Measurements from ENCODE around the gene HOXD8. TPM values are rescaled to one million over a fixed set of nuclear protein-coding genes. Genes with fewer than 3 reads are reported as not detected.

The HOXD8 gene
- total RNA-seq, 1 experiment from 2014 or later, result not detected

DNA sequence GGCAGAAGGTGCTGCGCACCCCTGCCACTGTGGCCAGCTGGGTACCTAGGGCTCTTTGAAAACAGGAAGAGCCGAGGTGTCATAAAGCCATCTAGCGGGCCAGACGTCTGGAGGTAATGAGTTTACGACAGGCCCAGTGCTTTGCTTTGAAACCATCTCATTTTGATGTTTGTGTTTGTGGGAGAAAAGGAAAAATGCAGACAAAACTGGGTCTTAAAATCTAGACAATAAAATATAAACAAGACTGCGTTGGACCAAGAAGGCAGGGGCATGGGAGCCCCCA lies 3.8 kb upstream of the HOXD8 start:
- H3K9me3 Mint-ChIP-seq (ENCODE audit: unreplicated experiment), result no peaks in the 10 kb centered on the region
- ChIA-PET CTCF (interaction anchor here (0.5 to 4.4 kb wide), 14 partner anchors 8 to 1035 kb away, joined by 3 to 100 read pairs (median 16); no protein-coding TSS in a partner anchor), POLR2A (interaction anchor here (0.6 kb wide), 1 partner anchor 1012 kb away, joined by 3 read pairs; no protein-coding TSS in a partner anchor)
- intact Hi-C loops (cut with micrococcal nuclease), result loop anchor here (2.0 to 5.0 kb wide), 2 partner anchors 1023 to 1037 kb away; no protein-coding TSS in a partner anchor
- H3K27ac Mint-ChIP-seq (ENCODE audit: low read depth, unreplicated experiment), result no peak overlapping the region
- TF ChIP-seq, protein P1, sequence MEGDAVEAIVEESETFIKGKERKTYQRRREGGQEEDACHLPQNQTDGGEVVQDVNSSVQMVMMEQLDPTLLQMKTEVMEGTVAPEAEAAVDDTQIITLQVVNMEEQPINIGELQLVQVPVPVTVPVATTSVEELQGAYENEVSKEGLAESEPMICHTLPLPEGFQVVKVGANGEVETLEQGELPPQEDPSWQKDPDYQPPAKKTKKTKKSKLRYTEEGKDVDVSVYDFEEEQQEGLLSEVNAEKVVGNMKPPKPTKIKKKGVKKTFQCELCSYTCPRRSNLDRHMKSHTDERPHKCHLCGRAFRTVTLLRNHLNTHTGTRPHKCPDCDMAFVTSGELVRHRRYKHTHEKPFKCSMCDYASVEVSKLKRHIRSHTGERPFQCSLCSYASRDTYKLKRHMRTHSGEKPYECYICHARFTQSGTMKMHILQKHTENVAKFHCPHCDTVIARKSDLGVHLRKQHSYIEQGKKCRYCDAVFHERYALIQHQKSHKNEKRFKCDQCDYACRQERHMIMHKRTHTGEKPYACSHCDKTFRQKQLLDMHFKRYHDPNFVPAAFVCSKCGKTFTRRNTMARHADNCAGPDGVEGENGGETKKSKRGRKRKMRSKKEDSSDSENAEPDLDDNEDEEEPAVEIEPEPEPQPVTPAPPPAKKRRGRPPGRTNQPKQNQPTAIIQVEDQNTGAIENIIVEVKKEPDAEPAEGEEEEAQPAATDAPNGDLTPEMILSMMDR (IDR thresholded peaks at IDR 0.05; ENCODE audit: unreplicated experiment), result no peak
- no TSS peak for BruUV-seq (replicated peaks)
- H3K36me3 Mint-ChIP-seq (ENCODE audit: insufficient read depth, unreplicated experiment), result no peaks in the 10 kb centered on the region
- DNase-seq (ENCODE audit: unreplicated experiment), result no peak
- H3K4me1 Mint-ChIP-seq (ENCODE audit: insufficient read depth, unreplicated experiment), result no peaks in the 10 kb centered on the region
- peaks cover 13% of the 10 kb centered on the region for H3K27me3 Mint-ChIP-seq (ENCODE audit: insufficient read depth, unreplicated experiment)
- H3K4me3 Mint-ChIP-seq (ENCODE audit: unreplicated experiment), result no peak overlapping the region

DNA sequence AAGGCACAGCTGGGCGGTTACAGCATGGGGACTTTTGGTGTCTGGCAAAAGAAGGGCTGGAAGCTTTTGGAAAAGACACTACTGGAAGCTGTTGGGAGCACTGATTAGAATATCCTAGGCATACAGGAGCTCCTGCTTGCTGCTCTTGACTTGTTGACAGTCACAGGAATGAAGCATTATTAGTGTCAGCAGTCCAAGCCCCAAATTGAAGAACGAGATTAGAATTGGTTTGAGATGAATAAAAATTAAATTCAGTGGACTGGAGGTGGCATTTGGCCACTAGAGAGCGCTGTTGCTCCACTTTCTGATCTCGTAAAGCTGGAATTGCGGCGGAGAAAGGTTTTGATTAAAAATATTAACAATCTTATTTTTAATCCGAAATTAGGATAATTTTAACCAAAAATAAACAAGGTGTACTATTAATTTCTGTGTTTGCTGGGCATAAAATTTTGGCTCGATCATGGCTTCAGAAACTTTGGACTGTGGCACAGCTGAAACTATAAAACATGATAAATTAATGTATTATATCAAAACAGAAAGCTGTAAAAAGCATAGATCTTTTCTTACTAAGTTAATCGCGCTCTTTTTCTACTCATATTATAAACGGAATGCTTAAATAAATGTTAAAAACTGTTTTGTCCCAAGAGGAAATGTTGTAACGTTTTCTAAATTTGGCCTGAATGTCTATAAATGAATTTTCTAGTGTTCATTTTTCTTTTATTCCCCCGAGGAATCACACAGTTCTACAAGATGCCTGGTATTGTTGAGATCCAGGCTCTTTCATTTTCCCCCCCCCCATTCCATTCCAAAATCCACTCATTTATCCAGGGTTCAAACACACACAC lies 2.4 kb upstream of the HOXD8 start:
- TF ChIP-seq, protein P1 (IDR thresholded peaks at IDR 0.05; ENCODE audit: unreplicated experiment), result peak; percentile 76
- H3K27me3 Mint-ChIP-seq (ENCODE audit: insufficient read depth, unreplicated experiment), result peaks cover 11% of the 10 kb centered on the region
- H3K36me3 Mint-ChIP-seq (ENCODE audit: insufficient read depth, unreplicated experiment), result no peaks in the 10 kb centered on the region
- no peak overlapping the region for H3K27ac Mint-ChIP-seq (ENCODE audit: low read depth, unreplicated experiment)
- no peaks in the 10 kb centered on the region for H3K4me1 Mint-ChIP-seq (ENCODE audit: insufficient read depth, unreplicated experiment)
- H3K4me3 Mint-ChIP-seq (ENCODE audit: unreplicated experiment), result no peak overlapping the region
- H3K9me3 Mint-ChIP-seq (ENCODE audit: unreplicated experiment), result no peaks in the 10 kb centered on the region
- ChIA-PET POLR2A (interaction anchor here (1.1 to 2.7 kb wide), 5 partner anchors 16 to 1021 kb away, joined by 3 to 13 read pairs (median 4); no protein-coding TSS in a partner anchor), CTCF (interaction anchor here (0.6 to 4.4 kb wide), 71 partner anchors 10 to 1631 kb away, joined by 3 to 100 read pairs (median 4); partner anchors contain the start of gene HOXD10)
- peak; percentile 63 for DNase-seq (ENCODE audit: unreplicated experiment)
- no TSS peak for BruUV-seq (replicated peaks)
- intact Hi-C loops (cut with micrococcal nuclease), result loop anchor here (1.0 to 5.0 kb wide), 4 partner anchors 525 to 1035 kb away; no protein-coding TSS in a partner anchor

DNA sequence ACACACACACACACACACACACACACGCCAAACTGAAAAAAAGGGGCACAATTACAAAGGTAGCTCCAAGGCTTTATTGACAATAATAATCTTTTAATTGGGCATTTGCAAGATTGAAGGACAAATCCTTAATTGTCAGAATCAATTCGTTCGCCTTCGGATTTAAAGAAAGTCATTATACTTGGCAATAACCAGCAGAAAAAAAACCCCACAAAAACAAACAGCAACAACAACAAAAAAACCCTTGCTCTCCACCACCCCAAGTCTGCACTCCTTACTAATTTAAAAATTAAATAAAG lies 1.8 kb upstream of the HOXD8 start:
- CTCF ChIA-PET, result interaction anchor here (0.6 to 4.4 kb wide), 40 partner anchors 9 to 1631 kb away, joined by 3 to 100 read pairs (median 5); partner anchors contain the start of gene HOXD10
- POLR2A ChIA-PET, result interaction anchor here (1.6 to 2.7 kb wide), 3 partner anchors 524 to 1021 kb away, joined by 4 to 13 read pairs (median 7); no protein-coding TSS in a partner anchor
- TF ChIP-seq, protein P1 (IDR thresholded peaks at IDR 0.05; ENCODE audit: unreplicated experiment), result no peak
- Mint-ChIP-seq H3K27me3 (ENCODE audit: insufficient read depth, unreplicated experiment) (peaks cover 11% of the 10 kb centered on the region), H3K4me3 (ENCODE audit: unreplicated experiment) (no peak overlapping the region), H3K9me3 (ENCODE audit: unreplicated experiment) (no peaks in the 10 kb centered on the region), H3K27ac (ENCODE audit: low read depth, unreplicated experiment) (no peak overlapping the region), H3K36me3 (ENCODE audit: insufficient read depth, unreplicated experiment) (no peaks in the 10 kb centered on the region), H3K4me1 (ENCODE audit: insufficient read depth, unreplicated experiment) (no peaks in the 10 kb centered on the region)
- no TSS peak for BruUV-seq (replicated peaks)
- intact Hi-C loops (cut with micrococcal nuclease), result loop anchor here (1.0 to 5.0 kb wide), 4 partner anchors 525 to 1035 kb away; no protein-coding TSS in a partner anchor
- DNase-seq (ENCODE audit: unreplicated experiment), result no peak

Measured in MCF 10A (cell line).